Nephron (organoid): ENCODE data around the gene RSRC1.
"Not testable (repeated sequence)": the region's sequence is repeated elsewhere in the genome, so short reads cannot be mapped to it uniquely, and the experiment has no call there.

ENCODE experiments used
- H3K27ac Mint-ChIP-seq, 3 experiments: 2 replicates each; pipeline ENCODE4 v1.8.0; 2020; ENCODE audit warnings: mixed read lengths in 3 of 3, mild to moderate bottlenecking in 2 of 3, moderate library complexity in 1 of 3
- H3K27me3 Mint-ChIP-seq: 2 replicates; pipeline ENCODE4 v1.8.0; 2021; ENCODE audit warnings: low read depth, mild to moderate bottlenecking, moderate library complexity, mixed read lengths
- H3K36me3 Mint-ChIP-seq: 2 replicates; pipeline ENCODE4 v1.8.0; 2020; ENCODE audit warnings: low read depth, mixed read lengths
- H3K4me1 Mint-ChIP-seq: 2 replicates; pipeline ENCODE4 v1.8.0; 2020; ENCODE audit warnings: mixed read lengths
- H3K4me3 Mint-ChIP-seq, 3 experiments: 2 replicates each; pipeline ENCODE4 v1.8.0; 2020; ENCODE audit warnings: mild to moderate bottlenecking in 3 of 3, mixed read lengths in 3 of 3, moderate library complexity in 2 of 3
- H3K9me3 Mint-ChIP-seq: 2 replicates; pipeline ENCODE4 v1.8.0; 2020; ENCODE audit warnings: mixed read lengths
- CTCF ChIP-seq, 3 experiments: fragments of 200-600 bp; sonication (generic); IDR thresholded peaks; one replicate each; pipeline ENCODE4 v1.5.0; 2021; ENCODE audit warnings: antibody characterized with exemption in 3 of 3; ENCODE audit not compliant: unreplicated experiment in 3 of 3

RSRC1 gene

GRCh38 chr3:158402590-158402989 lies 292.7 kb downstream of the RSRC1 start:
- Mint-ChIP-seq H3K27ac (no peak overlapping the region), H3K4me3 (no peak overlapping the region), H3K27me3 (no peaks in the 10 kb centered on the region), H3K4me1 (no peaks in the 10 kb centered on the region), H3K36me3 (no peaks in the 10 kb centered on the region), H3K9me3 (no peaks in the 10 kb centered on the region)
- no peak for TF ChIP-seq CTCF (IDR thresholded peaks at IDR 0.05; ENCODE audit: unreplicated experiment in 3 of 3)

- Mint-ChIP-seq H3K27me3 (no peaks in the 10 kb centered on the region), H3K9me3 (no peaks in the 10 kb centered on the region), H3K36me3 (no peaks in the 10 kb centered on the region), H3K4me1 (peaks cover 4% of the 10 kb centered on the region), H3K4me3 (no peak overlapping the region), H3K27ac (no peak overlapping the region)
- TF ChIP-seq CTCF (IDR thresholded peaks at IDR 0.05; ENCODE audit: unreplicated experiment in 3 of 3) = no peak
Observed at GRCh38 chr3:158403013-158403412, 293.1 kb downstream of the RSRC1 start.

GRCh38 chr3:158404131-158404718 lies 294.3 kb downstream of the RSRC1 start:
- no peak for TF ChIP-seq CTCF (IDR thresholded peaks at IDR 0.05; ENCODE audit: unreplicated experiment in 3 of 3)
- H3K27ac Mint-ChIP-seq = no peak overlapping the region
- no peak overlapping the region for H3K4me3 Mint-ChIP-seq
- H3K36me3 Mint-ChIP-seq = no peaks in the 10 kb centered on the region
- H3K27me3 Mint-ChIP-seq = no peaks in the 10 kb centered on the region
- H3K4me1 Mint-ChIP-seq = peaks cover 7% of the 10 kb centered on the region
- H3K9me3 Mint-ChIP-seq = no peaks in the 10 kb centered on the region

- no peaks in the 10 kb centered on the region for H3K27me3 Mint-ChIP-seq
Observed at GRCh38 chr3:158405507-158405906, 295.6 kb downstream of the RSRC1 start.

GRCh38 chr3:158407844-158408517 lies 298.1 kb downstream of the RSRC1 start:
- H3K4me3 Mint-ChIP-seq = no peak overlapping the region
- no peaks in the 10 kb centered on the region for H3K27me3 Mint-ChIP-seq
- H3K4me1 Mint-ChIP-seq = peaks cover 7% of the 10 kb centered on the region
- peaks cover 1% of the 10 kb centered on the region for H3K9me3 Mint-ChIP-seq
- H3K27ac Mint-ChIP-seq = peak overlapping the region in 1 of 3 experiments; percentile 61
- no peak for TF ChIP-seq CTCF (IDR thresholded peaks at IDR 0.05; ENCODE audit: unreplicated experiment in 3 of 3)
- peaks cover 5% of the 10 kb centered on the region for H3K36me3 Mint-ChIP-seq

More at GRCh38 chr3:158405507-158405906, 295.6 kb downstream of the RSRC1 start:
- H3K36me3 Mint-ChIP-seq = no peaks in the 10 kb centered on the region
- peaks cover 7% of the 10 kb centered on the region for H3K4me1 Mint-ChIP-seq
- no peak overlapping the region for H3K27ac Mint-ChIP-seq
- no peak overlapping the region for H3K4me3 Mint-ChIP-seq
- no peak for TF ChIP-seq CTCF (IDR thresholded peaks at IDR 0.05; ENCODE audit: unreplicated experiment in 3 of 3)
- no peaks in the 10 kb centered on the region for H3K9me3 Mint-ChIP-seq

GRCh38 chr3:158408518-158408897 lies 298.6 kb downstream of the RSRC1 start:
- H3K36me3 Mint-ChIP-seq, H3K4me1 Mint-ChIP-seq, H3K27me3 Mint-ChIP-seq, H3K9me3 Mint-ChIP-seq, H3K4me3 Mint-ChIP-seq: not testable (repeated sequence)
- H3K27ac Mint-ChIP-seq = peak overlapping the region in 1 of 3 experiments; percentile 61
